HL-60 (cell line): ENCODE data around the gene AGXT2.

Experiments
- GABPA ChIP-seq: IDR thresholded peaks from 2 replicates; pipeline ENCODE4 v1.6.1; 2012; ENCODE audit warnings: low read depth
- TF ChIP-seq, protein P1 (sequence below): IDR thresholded peaks from one replicate; pipeline ENCODE4 v1.5.1; 2011; ENCODE audit warnings: low read length, control low read depth, inconsistent platforms; ENCODE audit not compliant: insufficient read depth

DNA sequence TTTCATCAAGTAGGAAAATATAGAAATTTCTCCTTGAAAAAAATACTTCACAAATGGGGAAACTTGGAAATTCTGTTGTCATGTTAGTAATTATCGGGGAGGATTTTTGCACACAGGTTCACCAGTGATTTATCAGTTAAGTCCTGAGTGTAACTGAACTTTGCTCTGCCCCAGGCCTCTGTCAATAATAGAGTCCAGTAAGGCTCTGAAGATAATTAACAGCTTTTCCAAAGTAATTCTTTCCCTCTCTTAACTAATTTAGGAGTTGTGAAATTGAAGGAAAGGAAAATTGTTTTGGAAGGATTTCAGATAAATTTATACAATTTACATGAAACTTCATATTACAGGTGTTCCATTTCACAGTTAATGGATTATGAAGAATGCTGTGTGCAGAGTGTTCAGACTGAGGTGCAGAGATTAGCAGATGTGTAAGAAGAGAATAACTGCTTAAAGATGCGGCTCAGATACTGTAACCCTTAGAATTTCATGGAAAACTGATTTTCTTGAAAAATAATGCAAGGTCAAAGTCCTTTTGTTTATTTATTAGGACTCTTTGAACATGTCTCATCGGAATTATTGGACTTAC lies 2.9 kb upstream of the AGXT2 start:
- TF ChIP-seq, protein P1, sequence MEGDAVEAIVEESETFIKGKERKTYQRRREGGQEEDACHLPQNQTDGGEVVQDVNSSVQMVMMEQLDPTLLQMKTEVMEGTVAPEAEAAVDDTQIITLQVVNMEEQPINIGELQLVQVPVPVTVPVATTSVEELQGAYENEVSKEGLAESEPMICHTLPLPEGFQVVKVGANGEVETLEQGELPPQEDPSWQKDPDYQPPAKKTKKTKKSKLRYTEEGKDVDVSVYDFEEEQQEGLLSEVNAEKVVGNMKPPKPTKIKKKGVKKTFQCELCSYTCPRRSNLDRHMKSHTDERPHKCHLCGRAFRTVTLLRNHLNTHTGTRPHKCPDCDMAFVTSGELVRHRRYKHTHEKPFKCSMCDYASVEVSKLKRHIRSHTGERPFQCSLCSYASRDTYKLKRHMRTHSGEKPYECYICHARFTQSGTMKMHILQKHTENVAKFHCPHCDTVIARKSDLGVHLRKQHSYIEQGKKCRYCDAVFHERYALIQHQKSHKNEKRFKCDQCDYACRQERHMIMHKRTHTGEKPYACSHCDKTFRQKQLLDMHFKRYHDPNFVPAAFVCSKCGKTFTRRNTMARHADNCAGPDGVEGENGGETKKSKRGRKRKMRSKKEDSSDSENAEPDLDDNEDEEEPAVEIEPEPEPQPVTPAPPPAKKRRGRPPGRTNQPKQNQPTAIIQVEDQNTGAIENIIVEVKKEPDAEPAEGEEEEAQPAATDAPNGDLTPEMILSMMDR = no peak
- TF ChIP-seq GABPA = no peak
